ENCODE measurements around the gene CRELD1. TPM values are rescaled to one million over a fixed set of nuclear protein-coding genes. Genes with fewer than 3 reads are reported as not detected.
"Not testable (repeated sequence)": the region's sequence is repeated elsewhere in the genome, so short reads cannot be mapped to it uniquely, and the experiment has no call there.

CRELD1 gene, protein sequence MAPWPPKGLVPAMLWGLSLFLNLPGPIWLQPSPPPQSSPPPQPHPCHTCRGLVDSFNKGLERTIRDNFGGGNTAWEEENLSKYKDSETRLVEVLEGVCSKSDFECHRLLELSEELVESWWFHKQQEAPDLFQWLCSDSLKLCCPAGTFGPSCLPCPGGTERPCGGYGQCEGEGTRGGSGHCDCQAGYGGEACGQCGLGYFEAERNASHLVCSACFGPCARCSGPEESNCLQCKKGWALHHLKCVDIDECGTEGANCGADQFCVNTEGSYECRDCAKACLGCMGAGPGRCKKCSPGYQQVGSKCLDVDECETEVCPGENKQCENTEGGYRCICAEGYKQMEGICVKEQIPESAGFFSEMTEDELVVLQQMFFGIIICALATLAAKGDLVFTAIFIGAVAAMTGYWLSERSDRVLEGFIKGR
- total RNA-seq (2012; rRNA removed): 6.8 and 13.7 TPM in 2 replicates

DNA sequence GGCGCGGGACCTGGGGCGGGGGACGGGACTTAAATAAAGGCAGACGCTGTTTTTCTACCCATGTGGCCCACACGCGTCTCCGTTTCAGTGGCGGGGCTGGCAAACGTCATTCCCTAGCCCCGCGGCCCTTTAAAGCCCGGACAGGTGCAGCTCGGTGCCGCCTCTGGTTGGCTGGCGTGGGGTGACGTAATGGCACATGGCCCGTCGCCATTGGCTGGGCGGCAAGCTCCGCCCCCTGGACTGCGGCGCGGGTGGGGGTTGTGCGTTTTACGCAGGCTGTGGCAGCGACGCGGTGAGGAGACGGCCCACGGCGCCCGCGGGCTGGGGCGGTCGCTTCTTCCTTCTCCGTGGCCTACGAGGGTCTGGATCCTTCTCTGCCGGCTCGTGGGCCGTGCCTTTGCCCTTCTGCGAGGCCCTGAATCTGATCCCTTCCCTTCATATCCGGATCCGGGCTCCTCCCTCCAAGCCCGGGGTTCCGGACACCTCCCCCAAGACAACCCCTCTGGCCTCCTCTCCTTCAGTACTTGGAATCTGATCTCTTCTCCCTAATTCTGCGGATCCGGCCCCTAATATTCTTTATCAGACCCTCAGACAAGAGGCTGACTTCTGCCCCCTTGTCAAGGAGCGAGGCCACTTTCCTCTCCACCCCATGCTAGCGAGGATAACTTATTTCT lies at the start of gene CRELD1:
Gene CRELD1 (plus strand): TSS at position 274 of the 674 bp plus-strand sequence. CDS start 605 bp downstream, outside the sequence.
- peak within 1 kb of the TSS; percentile 90 for H3K4me3 ChIP-seq (ENCODE audit: low read length)
- H3K4me1 ChIP-seq (ENCODE audit: control insufficient read depth, insufficient read depth, low read length): peaks cover 24% of the 10 kb centered on the region
- no peaks in the 10 kb centered on the region for H3K27me3 ChIP-seq (ENCODE audit: control insufficient read depth, insufficient read depth, low read length)
- H3K9ac ChIP-seq (ENCODE audit: low read depth, low read length): peak within 1 kb of the TSS; percentile 88
- H3K4me2 ChIP-seq (ENCODE audit: low read length): peak within 1 kb of the TSS; percentile 92
- peaks cover 12% of the 10 kb centered on the region for H3K36me3 ChIP-seq (ENCODE audit: insufficient read depth, low read length)
- no peaks in the 10 kb centered on the region for H3K9me3 ChIP-seq (replicated peaks; ENCODE audit: low read length)

DNA sequence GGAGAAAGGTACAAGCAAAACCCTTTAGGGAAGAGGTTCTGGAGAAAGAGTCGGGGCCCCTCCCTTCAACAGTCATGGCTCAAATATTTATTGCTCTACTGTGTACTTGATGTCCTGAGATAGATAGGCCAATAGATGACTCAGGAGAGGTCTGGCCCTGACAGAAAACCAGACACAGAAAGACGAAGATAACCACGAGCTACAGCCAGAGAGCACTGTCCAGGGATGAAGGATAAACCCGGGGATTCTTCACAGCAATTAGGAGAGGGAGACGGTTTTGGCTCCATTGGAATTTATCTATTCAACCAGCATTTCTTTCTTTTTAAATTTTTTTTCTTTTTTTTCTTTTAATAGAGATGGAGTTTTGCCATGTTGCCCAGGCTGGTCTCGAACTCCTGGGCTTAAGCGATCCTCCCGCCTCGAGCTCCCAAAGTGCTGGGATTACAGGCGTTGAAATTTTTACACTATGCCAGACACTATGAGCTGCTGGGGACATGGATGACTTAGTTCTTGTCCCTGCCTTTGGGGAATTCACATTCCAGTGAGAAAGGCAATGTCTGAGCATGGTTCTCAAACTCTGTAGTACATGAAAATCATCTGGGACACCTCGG lies 49.0 kb upstream of the CRELD1 start:
- H3K36me3 ChIP-seq (ENCODE audit: insufficient read depth, low read length): no peaks in the 10 kb centered on the region
- peak overlapping the region; percentile 68 for H3K9ac ChIP-seq (ENCODE audit: low read depth, low read length)
- no peaks in the 10 kb centered on the region for H3K9me3 ChIP-seq (replicated peaks; ENCODE audit: low read length)
- H3K4me1 ChIP-seq (ENCODE audit: control insufficient read depth, insufficient read depth, low read length): peaks cover 22% of the 10 kb centered on the region
- no peaks in the 10 kb centered on the region for H3K27me3 ChIP-seq (ENCODE audit: control insufficient read depth, insufficient read depth, low read length)
- H3K4me2 ChIP-seq (ENCODE audit: low read length): peak overlapping the region; percentile 71
- H3K4me3 ChIP-seq (ENCODE audit: low read length): peak overlapping the region; percentile 20

DNA sequence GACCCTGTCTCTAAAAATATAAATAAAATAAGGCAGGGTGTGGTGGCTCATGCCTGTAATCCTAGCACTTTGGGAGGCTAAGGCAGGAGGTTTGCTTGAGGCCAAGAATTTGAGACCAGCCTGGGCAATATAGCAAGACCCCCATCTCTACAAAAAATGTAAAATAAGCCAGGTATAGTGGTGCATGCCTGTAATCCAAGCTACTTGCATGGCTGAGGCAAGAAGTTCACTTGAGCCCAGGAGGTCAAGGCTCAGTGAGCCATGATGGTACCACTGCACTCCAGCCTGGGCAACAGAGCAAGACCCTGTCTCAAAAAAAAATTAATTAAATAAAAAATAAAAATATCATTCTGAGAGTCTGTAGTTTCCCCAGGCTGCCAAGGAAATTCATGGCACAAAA lies 47.3 kb upstream of the CRELD1 start:
- Histone ChIP-seq H3K4me2 (ENCODE audit: low read length) (no peak overlapping the region), H3K27me3 (ENCODE audit: control insufficient read depth, insufficient read depth, low read length) (no peaks in the 10 kb centered on the region), H3K9ac (ENCODE audit: low read depth, low read length) (no peak overlapping the region), H3K9me3 (replicated peaks; ENCODE audit: low read length) (no peaks in the 10 kb centered on the region), H3K4me1 (ENCODE audit: control insufficient read depth, insufficient read depth, low read length) (peaks cover 28% of the 10 kb centered on the region), H3K36me3 (ENCODE audit: insufficient read depth, low read length) (no peaks in the 10 kb centered on the region), H3K4me3 (ENCODE audit: low read length) (no peak overlapping the region)

DNA sequence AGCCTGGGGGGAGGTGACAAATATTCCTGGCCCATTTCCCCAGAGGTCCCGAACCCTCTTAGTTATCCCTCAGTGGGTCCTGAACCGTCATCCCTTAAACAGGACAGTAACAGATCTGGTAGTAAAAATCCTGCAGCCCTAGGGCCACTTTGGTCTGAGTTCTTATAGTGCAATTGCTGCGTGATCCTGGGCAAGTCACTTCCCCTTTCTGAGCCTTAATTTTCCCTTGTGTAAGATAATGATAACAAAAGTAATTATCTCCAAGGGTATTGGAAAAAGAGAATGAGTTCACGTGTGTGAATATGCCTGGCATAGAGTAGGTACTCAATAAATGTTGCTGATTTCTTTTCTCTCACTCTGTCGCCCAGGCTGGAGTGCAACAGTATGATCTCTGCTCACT lies 46.2 kb upstream of the CRELD1 start:
- Histone ChIP-seq H3K4me1 (ENCODE audit: control insufficient read depth, insufficient read depth, low read length) (peaks cover 37% of the 10 kb centered on the region), H3K36me3 (ENCODE audit: insufficient read depth, low read length) (peaks cover 6% of the 10 kb centered on the region), H3K9ac (ENCODE audit: low read depth, low read length) (no peak overlapping the region), H3K27me3 (ENCODE audit: control insufficient read depth, insufficient read depth, low read length) (no peaks in the 10 kb centered on the region), H3K4me2 (ENCODE audit: low read length) (no peak overlapping the region), H3K9me3 (replicated peaks; ENCODE audit: low read length) (no peaks in the 10 kb centered on the region), H3K4me3 (ENCODE audit: low read length) (no peak overlapping the region)

DNA sequence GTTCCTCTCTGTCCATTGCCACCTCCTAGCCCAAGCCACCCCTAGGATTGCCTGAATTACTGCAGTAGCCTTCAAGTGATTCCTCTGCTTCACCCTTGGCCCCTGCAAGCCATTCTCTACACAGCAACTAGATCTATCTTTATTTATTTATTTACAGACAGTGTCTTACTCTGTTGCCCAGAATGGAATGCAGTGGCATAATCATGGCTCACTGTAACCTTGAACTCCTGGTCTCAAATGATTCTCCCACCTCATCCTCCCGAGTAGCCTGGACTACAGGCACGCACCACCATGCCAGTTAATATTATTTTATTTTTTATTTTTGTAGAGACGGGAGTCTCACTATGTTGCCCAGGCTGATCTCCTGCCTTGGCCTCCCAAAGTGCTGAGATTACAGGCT lies 45.1 kb upstream of the CRELD1 start:
- H3K27me3 ChIP-seq (ENCODE audit: control insufficient read depth, insufficient read depth, low read length): no peaks in the 10 kb centered on the region
- no peak overlapping the region for H3K9ac ChIP-seq (ENCODE audit: low read depth, low read length)

DNA sequence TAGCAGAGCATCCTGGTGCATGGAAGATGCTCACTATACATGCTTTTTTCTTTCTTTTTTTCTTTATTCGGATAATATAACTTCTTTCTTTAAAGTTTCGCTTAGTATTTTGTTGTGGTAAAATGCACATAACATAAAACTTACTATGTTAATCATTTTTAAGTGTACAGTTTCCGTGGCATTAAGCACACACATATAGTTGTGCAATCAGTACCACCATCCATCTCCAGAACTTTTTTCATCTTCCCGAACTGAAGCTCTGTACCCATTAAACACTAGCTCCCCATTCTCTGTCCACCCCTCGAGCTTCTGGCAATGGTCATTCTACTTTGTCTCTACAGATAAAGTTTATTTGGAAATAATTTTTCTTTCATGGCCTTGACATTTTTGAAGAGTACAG lies 44.2 kb upstream of the CRELD1 start:
- peaks cover 19% of the 10 kb centered on the region for H3K36me3 ChIP-seq (ENCODE audit: insufficient read depth, low read length)
- H3K4me3 ChIP-seq (ENCODE audit: low read length): no peak overlapping the region
- no peaks in the 10 kb centered on the region for H3K9me3 ChIP-seq (replicated peaks; ENCODE audit: low read length)
- no peak overlapping the region for H3K4me2 ChIP-seq (ENCODE audit: low read length)
- no peaks in the 10 kb centered on the region for H3K27me3 ChIP-seq (ENCODE audit: control insufficient read depth, insufficient read depth, low read length)
- peaks cover 41% of the 10 kb centered on the region for H3K4me1 ChIP-seq (ENCODE audit: control insufficient read depth, insufficient read depth, low read length)
- H3K9ac ChIP-seq (ENCODE audit: low read depth, low read length): no peak overlapping the region

More for the DNA sequence above, 45.1 kb upstream of the CRELD1 start:
- Histone ChIP-seq H3K9me3 (replicated peaks; ENCODE audit: low read length) (no peaks in the 10 kb centered on the region), H3K4me2 (ENCODE audit: low read length) (no peak overlapping the region), H3K36me3 (ENCODE audit: insufficient read depth, low read length) (peaks cover 17% of the 10 kb centered on the region), H3K4me1 (ENCODE audit: control insufficient read depth, insufficient read depth, low read length) (peaks cover 42% of the 10 kb centered on the region), H3K4me3 (ENCODE audit: low read length) (no peak overlapping the region)

DNA sequence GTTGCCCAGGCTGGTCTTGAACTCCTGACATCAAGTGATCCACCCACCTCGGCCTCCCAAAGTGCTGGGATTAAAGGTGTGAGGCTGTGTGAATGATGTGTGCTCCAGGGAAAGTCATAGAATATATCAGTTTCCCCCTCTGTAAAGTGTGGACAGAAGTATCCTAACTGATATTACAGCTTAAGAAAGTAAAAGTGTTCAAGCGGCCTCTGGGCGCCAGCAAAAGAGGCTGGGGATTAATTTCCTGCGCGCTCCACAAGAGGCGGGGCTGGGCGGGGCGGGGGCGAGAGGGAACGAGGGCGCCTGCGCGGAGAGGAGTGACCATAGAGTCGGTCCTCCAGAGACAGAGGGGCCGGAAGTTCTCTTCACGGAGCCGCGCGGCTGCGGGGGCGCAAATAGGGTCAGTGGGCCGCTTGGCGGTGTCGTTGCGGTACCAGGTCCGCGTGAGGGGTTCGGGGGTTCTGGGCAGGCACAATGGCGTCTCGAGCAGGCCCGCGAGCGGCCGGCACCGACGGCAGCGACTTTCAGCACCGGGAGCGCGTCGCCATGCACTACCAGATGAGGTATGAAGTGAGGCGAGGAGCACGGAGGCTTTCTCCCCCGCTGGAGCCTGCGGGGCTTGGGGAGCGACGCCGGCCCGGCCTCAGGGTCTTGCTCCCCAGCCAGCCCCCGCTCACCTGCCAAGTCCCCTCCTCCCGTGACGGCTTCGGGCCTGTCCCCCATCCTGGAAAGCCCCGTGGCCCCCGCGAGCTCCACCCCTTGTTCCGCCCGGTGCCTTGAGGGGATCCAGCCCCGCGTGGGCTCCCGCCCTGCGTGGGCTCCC lies 43.2 kb upstream of the CRELD1 start, which contains the start of gene JAGN1:
Gene JAGN1 (plus strand): TSS at position 362 of the 823 bp plus-strand sequence. CDS start 113 bp downstream, at position 475.
- Histone ChIP-seq H3K36me3 (ENCODE audit: insufficient read depth, low read length) (peaks cover 25% of the 10 kb centered on the region), H3K4me3 (ENCODE audit: low read length) (peak within 1 kb of the TSS; percentile 95)

DNA sequence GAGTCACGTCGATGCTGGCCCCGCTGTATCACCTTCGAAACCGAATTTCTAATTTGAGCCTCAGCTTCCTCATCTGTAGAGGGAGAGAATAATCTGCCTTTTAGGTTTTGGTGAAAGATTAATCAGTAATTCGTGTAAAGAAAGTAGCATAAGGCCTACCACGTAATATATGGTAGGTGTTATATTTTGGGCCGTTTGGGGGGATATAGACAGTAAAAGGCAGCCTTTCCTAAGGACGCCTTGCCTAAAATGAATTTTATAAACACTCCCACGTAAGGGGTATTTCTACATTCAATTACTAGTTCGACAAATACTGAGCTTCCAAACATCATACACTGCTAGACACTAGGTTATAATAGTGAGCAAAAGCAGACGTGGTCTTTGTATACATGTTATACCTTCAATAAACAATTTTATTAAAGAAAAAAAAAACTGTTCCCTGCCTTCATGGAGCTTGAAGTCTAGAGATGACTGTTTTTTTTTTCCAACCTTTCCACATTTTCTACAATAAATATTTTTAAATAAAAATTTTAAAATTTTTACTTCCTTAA lies 42.5 kb upstream of the CRELD1 start:
- Histone ChIP-seq H3K4me3 (ENCODE audit: low read length) (peak overlapping the region; percentile 95), H3K36me3 (ENCODE audit: insufficient read depth, low read length) (peaks cover 25% of the 10 kb centered on the region), H3K4me2 (ENCODE audit: low read length) (peak overlapping the region; percentile 77), H3K9ac (ENCODE audit: low read depth, low read length) (peak overlapping the region; percentile 99), H3K9me3 (replicated peaks; ENCODE audit: low read length) (no peaks in the 10 kb centered on the region), H3K27me3 (ENCODE audit: control insufficient read depth, insufficient read depth, low read length) (no peaks in the 10 kb centered on the region), H3K4me1 (ENCODE audit: control insufficient read depth, insufficient read depth, low read length) (peaks cover 39% of the 10 kb centered on the region)

More for the DNA sequence above, 43.2 kb upstream of the CRELD1 start, which contains the start of gene JAGN1:
- Histone ChIP-seq H3K9me3 (replicated peaks; ENCODE audit: low read length) (no peaks in the 10 kb centered on the region), H3K4me2 (ENCODE audit: low read length) (peak within 1 kb of the TSS; percentile 77), H3K9ac (ENCODE audit: low read depth, low read length) (peak within 1 kb of the TSS; percentile 99), H3K27me3 (ENCODE audit: control insufficient read depth, insufficient read depth, low read length) (no peaks in the 10 kb centered on the region), H3K4me1 (ENCODE audit: control insufficient read depth, insufficient read depth, low read length) (peaks cover 39% of the 10 kb centered on the region)

DNA sequence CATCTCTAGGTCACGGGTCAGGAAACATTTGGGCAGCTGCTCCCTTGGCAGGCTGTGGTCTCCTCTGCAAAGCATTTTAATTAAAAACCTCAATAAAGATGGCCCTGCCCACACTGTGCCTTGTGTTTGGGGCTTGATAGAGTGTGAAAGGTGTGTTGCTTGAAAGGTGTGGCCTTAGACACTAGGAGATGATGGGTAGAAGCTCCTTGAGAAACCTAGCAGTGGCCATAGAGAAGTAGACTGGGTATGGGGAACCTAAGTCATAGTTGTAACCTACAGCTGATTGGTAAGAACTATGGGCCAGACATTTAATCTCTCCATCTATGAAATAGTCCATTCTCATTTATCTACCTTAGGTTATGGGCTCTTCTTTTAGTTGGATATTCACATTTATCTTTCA lies 39.9 kb upstream of the CRELD1 start:
- peak overlapping the region; percentile 36 for H3K4me3 ChIP-seq (ENCODE audit: low read length)
- H3K9ac ChIP-seq (ENCODE audit: low read depth, low read length): peak overlapping the region; percentile 36
- H3K36me3 ChIP-seq (ENCODE audit: insufficient read depth, low read length): peaks cover 25% of the 10 kb centered on the region
- H3K27me3 ChIP-seq (ENCODE audit: control insufficient read depth, insufficient read depth, low read length): no peaks in the 10 kb centered on the region
- peak overlapping the region; percentile 53 for H3K4me2 ChIP-seq (ENCODE audit: low read length)
- no peaks in the 10 kb centered on the region for H3K9me3 ChIP-seq (replicated peaks; ENCODE audit: low read length)
- peaks cover 60% of the 10 kb centered on the region for H3K4me1 ChIP-seq (ENCODE audit: control insufficient read depth, insufficient read depth, low read length)

DNA sequence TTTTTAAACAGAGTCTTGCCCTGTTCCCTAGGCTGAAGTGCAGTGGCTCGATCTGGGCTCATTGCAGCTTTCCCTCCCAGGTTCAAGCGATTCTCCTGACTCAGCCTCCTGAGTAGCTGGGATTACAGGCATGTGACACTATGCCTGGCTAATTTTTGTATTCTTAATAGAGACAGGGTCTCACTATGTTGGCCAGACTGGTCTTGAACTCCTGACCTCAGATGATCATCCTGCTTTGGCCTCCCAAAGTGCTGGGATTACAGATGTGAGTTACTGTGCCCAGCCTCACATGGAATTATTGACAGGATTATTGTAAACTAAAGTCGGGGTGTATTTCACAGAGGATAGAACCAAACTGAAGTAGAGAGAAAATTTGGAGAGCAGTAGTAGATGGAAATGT lies 37.9 kb upstream of the CRELD1 start:
- not testable (repeated sequence) for H3K9me3 ChIP-seq (replicated peaks; ENCODE audit: low read length); H3K9ac ChIP-seq (ENCODE audit: low read depth, low read length); H3K4me3 ChIP-seq (ENCODE audit: low read length); H3K27me3 ChIP-seq (ENCODE audit: control insufficient read depth, insufficient read depth, low read length); H3K4me2 ChIP-seq (ENCODE audit: low read length)
- peaks cover 25% of the 10 kb centered on the region for H3K36me3 ChIP-seq (ENCODE audit: insufficient read depth, low read length)
- H3K4me1 ChIP-seq (ENCODE audit: control insufficient read depth, insufficient read depth, low read length): peaks cover 62% of the 10 kb centered on the region

All from skeletal muscle satellite cell (primary cell).